Activated CD4-positive, alpha-beta T cell treated with anti-CD3 and anti-CD28 coated beads for 36 hours (primary cell): ENCODE results near the gene FMO1. TPM values are rescaled to one million over a fixed set of nuclear protein-coding genes. Genes with fewer than 3 reads are reported as not detected.

ENCODE experiments used
- ATAC-seq: fragments of 200-7000 bp; cut with Tn5 transposase; one replicate; pipeline ENCODE4 v1.10.0; 2021; ENCODE audit warnings: mild to moderate bottlenecking, moderate library complexity
- CTCF ChIA-PET: fragments of 350-600 bp; sonication (Branson Sonifier 250); formaldehyde crosslinking; loops from one replicate; lab custom pipeline; 2021; ENCODE audit warnings: antibody characterized with exemption; lab: Charles Lee
- POLR2A ChIA-PET: fragments of 350-600 bp; sonication (Branson Sonifier 250); formaldehyde crosslinking; loops from one replicate; lab custom pipeline; 2021; ENCODE audit warnings: antibody characterized with exemption, inconsistent platforms; lab: Charles Lee
- DNase-seq: peaks from one replicate; pipeline ENCODE4 v3.0.0-alpha.2; 2020
- H3K27ac Mint-ChIP-seq: one replicate; pipeline ENCODE4 v1.8.0; 2021; ENCODE audit warnings: mixed read lengths
- H3K27me3 Mint-ChIP-seq: one replicate; pipeline ENCODE4 v1.8.0; 2021; ENCODE audit warnings: mixed read lengths
- H3K36me3 Mint-ChIP-seq: one replicate; pipeline ENCODE4 v1.8.0; 2021; ENCODE audit warnings: low read depth, mixed read lengths
- H3K4me1 Mint-ChIP-seq: one replicate; pipeline ENCODE4 v1.8.0; 2021; ENCODE audit warnings: mixed read lengths
- H3K4me3 Mint-ChIP-seq: one replicate; pipeline ENCODE4 v1.8.0; 2021; ENCODE audit warnings: mild to moderate bottlenecking, moderate library complexity, mixed read lengths
- H3K9me3 Mint-ChIP-seq: one replicate; pipeline ENCODE4 v1.8.0; 2021; ENCODE audit warnings: low read depth, mixed read lengths
- intact Hi-C, 2 experiments: fragments of 100-400 bp; cut with DNase I in 1 of 2; cut with micrococcal nuclease in 1 of 2; formaldehyde crosslinking; loops; one replicate each; pipeline versions ENCODE4 v1.14.2 to v1.15.1; 2022 to 2024; cut with DNase I, micrococcal nuclease
- total RNA-seq, 2 experiments: library from RNA; stranded (reverse); gene quantifications; one replicate each; pipeline ENCODE4 v1.2.3, GENCODE V29; 2021

FMO1 gene
- total RNA-seq, 2 experiments from 2014 or later, result not detected

GRCh38 chr1:171313835-171314320 is 65.6 kb downstream of the FMO1 start, which contains the start of gene FMO4:
TSS of gene FMO4 (plus strand) at chr1:171314183. CDS start at chr1:171319826, 5,643 bp downstream.
- intact Hi-C loops, result loop anchor here (1.0 to 10.0 kb wide), 11 partner anchors 69 to 1419 kb away; partner anchors contain the start of genes GORAB (in 1 of the 2), KIFAP3 (in 1 of the 2), PRRC2C (in 1 of the 2) and SCYL3 (in 1 of the 2)
- POLR2A ChIA-PET, result interaction anchor here (0.6 to 0.7 kb wide), 2 partner anchors 172 to 1240 kb away, joined by 3 read pairs; partner anchors contain the start of gene PRRC2C
- H3K4me3 Mint-ChIP-seq, result peak within 1 kb of the TSS; percentile 72

GRCh38 chr1:171329251-171329650 is 81.0 kb downstream of the FMO1 start:
- H3K4me1 Mint-ChIP-seq, result peaks cover under 1% of the 10 kb centered on the region
- ChIA-PET POLR2A (no interaction called here), CTCF (interaction anchor here (0.9 kb wide), 1 partner anchor 10 kb away, joined by 3 read pairs; no protein-coding TSS in a partner anchor)

More at GRCh38 chr1:171313835-171314320, 65.6 kb downstream of the FMO1 start, which contains the start of gene FMO4:
- ATAC-seq, result peak; percentile 100
- DNase-seq, result peak; percentile 86
- Mint-ChIP-seq H3K4me1 (peaks cover 14% of the 10 kb centered on the region), H3K27ac (peak within 1 kb of the TSS; percentile 87), H3K36me3 (peaks cover 2% of the 10 kb centered on the region), H3K9me3 (no peaks in the 10 kb centered on the region), H3K27me3 (no peaks in the 10 kb centered on the region)
- CTCF ChIA-PET, result interaction anchor here (0.5 to 2.9 kb wide), 50 partner anchors 8 to 1518 kb away, joined by 3 to 50 read pairs (median 4); partner anchors contain the start of genes FMO1, PRRC2C and VAMP4

GRCh38 chr1:171334024-171334640 is 85.8 kb downstream of the FMO1 start:
- POLR2A ChIA-PET, result no interaction called here
- DNase-seq (no peak), ATAC-seq (peak; percentile 60)
- no peaks in the 10 kb centered on the region for H3K9me3 Mint-ChIP-seq
- intact Hi-C loops, result no loop called here
- CTCF ChIA-PET, result interaction anchor here (0.7 to 1.3 kb wide), 3 partner anchors 20 to 368 kb away, joined by 3 to 8 read pairs (median 5); partner anchors contain the start of gene FMO4
- H3K36me3 Mint-ChIP-seq, result peaks cover 6% of the 10 kb centered on the region
- no peak overlapping the region for H3K4me3 Mint-ChIP-seq
- peaks cover 3% of the 10 kb centered on the region for H3K4me1 Mint-ChIP-seq
- no peak overlapping the region for H3K27ac Mint-ChIP-seq
- H3K27me3 Mint-ChIP-seq, result no peaks in the 10 kb centered on the region

More at GRCh38 chr1:171329251-171329650, 81.0 kb downstream of the FMO1 start:
- Mint-ChIP-seq H3K27ac (no peak overlapping the region), H3K36me3 (no peaks in the 10 kb centered on the region), H3K4me3 (no peak overlapping the region), H3K27me3 (no peaks in the 10 kb centered on the region), H3K9me3 (no peaks in the 10 kb centered on the region)
- no peak for ATAC-seq
- no peak for DNase-seq
- intact Hi-C loops, result no loop called here

Other genes starting within 250 kb of the FMO1 start
- not detected for gene FMO3, start 157.6 kb upstream of the FMO1 start, total RNA-seq
- not detected for gene FMO2, start 63.2 kb upstream of the FMO1 start, total RNA-seq
- gene FMO4, start 65.7 kb downstream of the FMO1 start, total RNA-seq, result 1 to 10 TPM; 1.4 to 2.8 TPM
- 100 to 1,000 TPM; 233 to 351 TPM for gene PRRC2C, start 237.0 kb downstream of the FMO1 start, total RNA-seq